ENCODE measurements around the gene CBLB. TPM values are rescaled to one million over a fixed set of nuclear protein-coding genes. Genes with fewer than 3 reads are reported as not detected.

Gene CBLB
- total RNA-seq, 2 experiments from 2014 or later, result 104 to 113 TPM

DNA sequence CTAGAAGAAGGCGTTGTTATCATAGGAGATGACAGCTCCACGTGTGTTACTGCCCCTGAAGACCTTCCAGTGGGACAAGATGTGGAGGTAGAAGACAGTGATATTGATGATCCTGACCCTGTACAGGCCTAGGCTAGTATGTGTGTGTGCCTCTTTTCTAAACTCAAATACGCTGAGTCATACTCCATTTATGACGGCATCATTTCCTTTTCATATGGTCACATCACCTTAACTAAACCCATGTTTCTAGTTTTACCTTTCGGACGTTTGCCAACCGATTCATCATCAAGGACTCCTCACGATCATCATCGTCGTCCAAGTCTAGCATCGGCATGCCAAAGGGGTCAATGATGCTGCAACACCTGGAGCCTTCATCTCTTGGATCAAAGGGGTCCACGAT lies 149.0 kb downstream of the CBLB start:
- Mint-ChIP-seq H3K27ac (no peak overlapping the region), H3K4me3 (no peak overlapping the region), H3K9me3 (no peaks in the 10 kb centered on the region), H3K36me3 (ENCODE audit: low read depth) (peaks cover 69% of the 10 kb centered on the region), H3K4me1 (ENCODE audit: low read depth) (peaks cover 29% of the 10 kb centered on the region), H3K27me3 (no peaks in the 10 kb centered on the region)
- DNase-seq, result no peak
- TF ChIP-seq, protein P1, sequence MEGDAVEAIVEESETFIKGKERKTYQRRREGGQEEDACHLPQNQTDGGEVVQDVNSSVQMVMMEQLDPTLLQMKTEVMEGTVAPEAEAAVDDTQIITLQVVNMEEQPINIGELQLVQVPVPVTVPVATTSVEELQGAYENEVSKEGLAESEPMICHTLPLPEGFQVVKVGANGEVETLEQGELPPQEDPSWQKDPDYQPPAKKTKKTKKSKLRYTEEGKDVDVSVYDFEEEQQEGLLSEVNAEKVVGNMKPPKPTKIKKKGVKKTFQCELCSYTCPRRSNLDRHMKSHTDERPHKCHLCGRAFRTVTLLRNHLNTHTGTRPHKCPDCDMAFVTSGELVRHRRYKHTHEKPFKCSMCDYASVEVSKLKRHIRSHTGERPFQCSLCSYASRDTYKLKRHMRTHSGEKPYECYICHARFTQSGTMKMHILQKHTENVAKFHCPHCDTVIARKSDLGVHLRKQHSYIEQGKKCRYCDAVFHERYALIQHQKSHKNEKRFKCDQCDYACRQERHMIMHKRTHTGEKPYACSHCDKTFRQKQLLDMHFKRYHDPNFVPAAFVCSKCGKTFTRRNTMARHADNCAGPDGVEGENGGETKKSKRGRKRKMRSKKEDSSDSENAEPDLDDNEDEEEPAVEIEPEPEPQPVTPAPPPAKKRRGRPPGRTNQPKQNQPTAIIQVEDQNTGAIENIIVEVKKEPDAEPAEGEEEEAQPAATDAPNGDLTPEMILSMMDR (IDR thresholded peaks at IDR 0.05), result no peak
- intact Hi-C loops (cut with micrococcal nuclease), result no loop called here
- ChIA-PET POLR2A (no interaction called here), CTCF (no interaction called here)
- ATAC-seq, result no peak

DNA sequence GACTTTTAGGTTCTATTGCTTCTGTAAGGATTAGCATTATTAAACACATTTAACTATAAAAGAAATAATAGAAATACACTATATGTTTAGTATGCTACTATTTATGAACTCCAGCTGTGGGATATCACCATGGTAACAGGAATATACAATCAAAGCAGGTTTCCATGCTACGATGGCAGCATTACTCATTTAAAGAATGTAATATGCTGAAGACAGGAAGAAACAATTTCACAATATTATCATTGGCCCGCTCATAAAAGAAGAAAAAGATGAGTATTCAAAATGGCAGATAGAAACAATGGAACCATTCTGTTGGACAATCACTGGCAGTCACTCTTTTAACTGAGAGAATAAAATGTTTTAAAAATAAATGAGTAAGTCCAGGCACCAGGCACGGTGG lies 153.4 kb downstream of the CBLB start:
- CTCF ChIA-PET, result no interaction called here
- H3K27ac Mint-ChIP-seq, result no peak overlapping the region
- TF ChIP-seq, protein P1 (IDR thresholded peaks at IDR 0.05), result no peak
- no peaks in the 10 kb centered on the region for H3K9me3 Mint-ChIP-seq
- intact Hi-C loops (cut with micrococcal nuclease), result no loop called here
- no peaks in the 10 kb centered on the region for H3K27me3 Mint-ChIP-seq
- H3K36me3 Mint-ChIP-seq (ENCODE audit: low read depth), result peaks cover 66% of the 10 kb centered on the region
- ATAC-seq, result no peak
- no peak overlapping the region for H3K4me3 Mint-ChIP-seq
- POLR2A ChIA-PET, result interaction anchor here (0.7 to 1.2 kb wide), 3 partner anchors 19 to 1400 kb away, joined by 4 read pairs; no protein-coding TSS in a partner anchor
- H3K4me1 Mint-ChIP-seq (ENCODE audit: low read depth), result peaks cover 17% of the 10 kb centered on the region
- no peak for DNase-seq

DNA sequence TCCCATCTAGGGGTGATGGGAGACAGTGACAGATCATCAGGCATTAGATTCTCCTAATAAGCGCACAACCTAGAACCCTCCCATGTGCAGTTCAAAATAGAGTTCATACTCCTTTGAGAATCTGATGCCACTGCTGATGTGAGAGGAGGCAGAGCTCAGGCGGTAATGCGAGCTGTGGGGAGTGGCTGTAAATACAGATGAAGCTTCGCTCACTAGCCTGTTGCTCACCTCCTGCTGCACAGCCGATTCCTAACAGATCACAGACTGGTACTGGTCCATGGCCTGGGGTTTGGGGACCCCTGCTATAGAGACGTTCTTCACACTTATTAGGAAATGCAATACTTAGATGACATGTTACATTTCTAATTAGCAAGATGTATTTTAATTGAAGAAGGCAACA lies 154.4 kb downstream of the CBLB start:
- H3K4me1 Mint-ChIP-seq (ENCODE audit: low read depth), result peaks cover 22% of the 10 kb centered on the region
- no peak overlapping the region for H3K27ac Mint-ChIP-seq
- ChIA-PET POLR2A (interaction anchor here (1.2 kb wide), 1 partner anchor 18 kb away, joined by 4 read pairs; no protein-coding TSS in a partner anchor), CTCF (no interaction called here)
- no peak overlapping the region for H3K4me3 Mint-ChIP-seq
- no peak for DNase-seq
- intact Hi-C loops (cut with micrococcal nuclease), result no loop called here
- H3K27me3 Mint-ChIP-seq, result no peaks in the 10 kb centered on the region
- H3K36me3 Mint-ChIP-seq (ENCODE audit: low read depth), result peaks cover 67% of the 10 kb centered on the region
- TF ChIP-seq, protein P1 (IDR thresholded peaks at IDR 0.05), result no peak
- no peak for ATAC-seq
- H3K9me3 Mint-ChIP-seq, result peaks cover 4% of the 10 kb centered on the region

DNA sequence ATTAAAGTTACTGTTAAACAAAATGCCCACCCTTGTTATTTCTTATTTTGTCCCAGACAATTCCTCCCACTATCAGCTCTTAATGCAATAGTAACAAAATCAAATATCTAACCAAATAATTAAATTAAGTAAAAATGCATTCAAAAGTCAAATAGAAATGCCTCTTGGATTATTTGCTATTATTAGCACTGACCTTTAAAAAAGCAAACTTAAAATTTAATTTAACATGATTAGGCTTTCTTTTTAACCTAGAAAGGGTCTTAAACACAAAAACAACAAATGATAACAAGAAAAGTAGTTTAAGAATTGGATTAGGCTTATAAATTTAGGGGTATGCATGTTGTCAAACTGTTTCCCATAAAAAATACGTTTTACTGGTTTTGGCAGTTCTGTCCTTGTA lies 159.8 kb downstream of the CBLB start:
- ATAC-seq (no peak), DNase-seq (no peak)
- no peak overlapping the region for H3K4me3 Mint-ChIP-seq
- H3K36me3 Mint-ChIP-seq (ENCODE audit: low read depth), result peaks cover 49% of the 10 kb centered on the region
- CTCF ChIA-PET, result no interaction called here
- POLR2A ChIA-PET, result no interaction called here
- H3K9me3 Mint-ChIP-seq, result peaks cover 4% of the 10 kb centered on the region
- intact Hi-C loops (cut with micrococcal nuclease), result no loop called here
- TF ChIP-seq, protein P1 (IDR thresholded peaks at IDR 0.05), result no peak
- H3K4me1 Mint-ChIP-seq (ENCODE audit: low read depth), result peaks cover 13% of the 10 kb centered on the region
- no peaks in the 10 kb centered on the region for H3K27me3 Mint-ChIP-seq
- H3K27ac Mint-ChIP-seq, result no peak overlapping the region

DNA sequence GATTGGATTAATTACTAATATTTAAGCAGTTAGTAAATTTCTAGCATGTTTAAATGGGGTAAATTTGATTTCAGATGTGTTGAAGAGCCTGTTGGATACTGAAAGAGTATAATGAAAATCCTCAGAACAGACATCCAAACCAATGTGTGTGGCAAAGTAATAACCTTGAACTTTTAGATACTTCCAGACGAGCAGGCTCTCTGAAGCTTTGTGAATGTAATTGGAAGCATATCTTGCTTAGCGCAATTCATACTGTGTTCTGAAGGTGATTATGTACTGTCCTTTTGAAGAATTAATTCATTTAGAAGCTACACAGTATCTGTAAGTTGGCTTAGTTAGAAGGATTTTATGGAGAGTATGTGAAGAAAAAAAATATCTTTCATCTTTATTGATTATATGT lies 161.8 kb downstream of the CBLB start:
- TF ChIP-seq, protein P1 (IDR thresholded peaks at IDR 0.05), result no peak
- ATAC-seq (no peak), DNase-seq (no peak)
- Mint-ChIP-seq H3K36me3 (ENCODE audit: low read depth) (peaks cover 57% of the 10 kb centered on the region), H3K4me1 (ENCODE audit: low read depth) (peaks cover 12% of the 10 kb centered on the region), H3K27ac (no peak overlapping the region), H3K27me3 (no peaks in the 10 kb centered on the region), H3K9me3 (peaks cover 4% of the 10 kb centered on the region), H3K4me3 (no peak overlapping the region)
- intact Hi-C loops (cut with micrococcal nuclease), result no loop called here
- ChIA-PET POLR2A (interaction anchor here (0.8 kb wide), 1 partner anchor 10 kb away, joined by 4 read pairs; no protein-coding TSS in a partner anchor), CTCF (interaction anchor here (1.0 to 1.3 kb wide), 3 partner anchors 8 to 111 kb away, joined by 3 to 4 read pairs (median 3); no protein-coding TSS in a partner anchor)

Measured in activated CD8-positive, alpha-beta T cell treated with anti-CD3 and anti-CD28 coated beads for 36 hours (primary cell).